DND-41 (cell line): ENCODE measurements around the gene WDR86.

Source experiments
- CTCF ChIP-seq: IDR thresholded peaks from 2 replicates; pipeline ENCODE4 v1.5.1; 2012; ENCODE audit warnings: borderline replicate concordance, low read length, moderate library complexity, mild to moderate bottlenecking; ENCODE audit not compliant: poor library complexity, severe bottlenecking; ENCODE audit errors: extremely low read depth
- EZH2 ChIP-seq: IDR thresholded peaks from 3 replicates; pipeline ENCODE4 v1.6.1; 2012; ENCODE audit warnings: borderline replicate concordance, low read depth, mild to moderate bottlenecking, moderate library complexity, low read length, inconsistent platforms; ENCODE audit not compliant: severe bottlenecking

DNA sequence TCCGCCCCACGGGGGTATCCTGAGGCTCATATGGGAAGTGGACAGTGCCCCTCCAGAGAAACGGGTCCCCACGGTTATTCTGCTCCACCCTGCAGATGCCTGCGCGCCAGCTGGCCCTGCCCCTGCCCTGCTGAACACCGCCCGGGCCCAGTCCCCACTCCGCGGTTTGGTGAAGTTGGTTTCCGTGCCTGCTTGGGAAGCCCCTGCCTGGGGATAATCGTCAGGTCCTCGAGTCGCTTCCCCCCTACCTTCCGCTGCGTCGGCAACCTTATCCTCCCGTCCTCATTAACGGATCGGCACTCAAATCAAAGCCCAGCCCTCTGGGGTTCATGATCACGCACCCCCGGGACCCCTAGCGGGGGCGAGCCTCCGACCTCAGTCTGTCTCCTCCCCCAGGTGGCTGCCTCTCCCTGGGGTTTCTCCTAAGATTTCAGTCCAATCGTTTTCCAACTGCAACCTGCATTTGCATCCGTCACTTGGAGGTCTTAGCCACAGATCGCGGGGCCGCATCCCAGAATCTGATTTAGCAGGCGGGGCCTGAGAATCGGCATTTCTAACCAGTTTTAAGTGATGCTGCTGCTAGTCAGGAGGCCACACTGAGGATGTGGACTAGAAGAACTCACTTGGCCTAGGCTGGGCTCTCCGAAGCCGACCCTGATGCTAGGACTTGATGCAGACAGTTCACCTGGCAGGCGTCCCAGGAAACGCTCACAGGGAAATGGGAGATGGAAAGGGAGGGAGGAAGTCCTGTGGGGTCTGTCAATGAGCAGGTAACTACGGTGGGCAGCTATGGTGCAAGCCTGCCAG, 27.6 kb downstream of the WDR86 start:
- TF ChIP-seq CTCF (no peak), EZH2 (no peak)
